Thyroid gland (tissue), 4 donors: ENCODE data around the gene GAPDHS. TPM values are rescaled to one million over a fixed set of nuclear protein-coding genes. Genes with fewer than 3 reads are reported as not detected.

Source experiments
- DNase-seq, 2 donors: peaks; one replicate each; pipeline ENCODE4 v3.0.0-alpha.2; 2019
- H3K27ac ChIP-seq, 3 donors: fragments of 200-600 bp; sonication (generic); 1 replicate in 2 of 3; 2 replicates in 1 of 3; pipeline ENCODE4 v1.5.1; 2016 to 2019; ENCODE audit warnings: mild to moderate bottlenecking in 1 of 3, moderate library complexity in 1 of 3
- H3K27me3 ChIP-seq: fragments of 200-600 bp; sonication (generic); one replicate; pipeline ENCODE4 v1.5.1; 2019
- H3K36me3 ChIP-seq, 2 donors: fragments of 200-600 bp; sonication (generic); one replicate each; pipeline ENCODE4 v1.5.1; 2016 to 2019
- H3K4me1 ChIP-seq, 2 donors: fragments of 200-600 bp; sonication (generic); one replicate each; pipeline ENCODE4 v1.5.1; 2017 to 2019
- H3K4me3 ChIP-seq, 3 donors: fragments of 200-600 bp; sonication (generic); replicated peaks in 1 of 3; 1 replicate in 2 of 3; 2 replicates in 1 of 3; pipeline ENCODE4 v1.5.1; 2016; ENCODE audit warnings: mild to moderate bottlenecking in 1 of 3
- H3K9me3 ChIP-seq: fragments of 200-600 bp; sonication (generic); one replicate; pipeline ENCODE4 v1.5.1; 2017
- POLR2A ChIP-seq, 2 donors: fragments of 450-650 bp; IDR thresholded peaks; one replicate each; pipeline ENCODE4 v1.6.1; 2017; ENCODE audit warnings: antibody characterized with exemption in 2 of 2, mild to moderate bottlenecking in 2 of 2, moderate library complexity in 1 of 2
- WGBS, 2 donors: methylation state at CpG; one replicate each; pipeline ENCODE4 v1.1.5; 2017; 5-methylcytosine and 5-hydroxymethylcytosine counted together
- intact Hi-C: fragments of 100-400 bp; cut with DNase I; formaldehyde crosslinking; loops from one replicate; pipeline ENCODE4 v1.15.1; 2023
- total RNA-seq, 4 donors: library from RNA; depleted of rRNA; stranded (reverse); fragments of >200 nt; gene quantifications; one replicate each; pipeline ENCODE4 v1.2.3, GENCODE V29; 2016
- TF ChIP-seq, protein P1 (sequence below), 6 experiments: fragments of 200-600 bp in 3 of 6; fragments of 450-650 bp in 3 of 6; sonication (generic) in 3 of 6; IDR thresholded peaks; one replicate each; pipeline ENCODE4 v1.5.1; 2016 to 2019; ENCODE audit warnings: antibody characterized with exemption in 6 of 6, mild to moderate bottlenecking in 2 of 6, inconsistent platforms in 1 of 6, moderate library complexity in 1 of 6

GAPDHS gene
- total RNA-seq, 4 donors from 2014 or later, result 1.6 TPM; not detected in 3

- Histone ChIP-seq H3K4me3 (no peak overlapping the region), H3K27ac (no peak overlapping the region), H3K36me3 (peaks cover 8 to 9% of the 10 kb centered on the region in 2 donors), H3K4me1 (peaks cover 0 to 9% of the 10 kb centered on the region in 2 donors), H3K27me3 (no peaks in the 10 kb centered on the region), H3K9me3 (no peaks in the 10 kb centered on the region)
- TF ChIP-seq POLR2A (IDR thresholded peaks at IDR 0.05), result no peak
- TF ChIP-seq, protein P1, sequence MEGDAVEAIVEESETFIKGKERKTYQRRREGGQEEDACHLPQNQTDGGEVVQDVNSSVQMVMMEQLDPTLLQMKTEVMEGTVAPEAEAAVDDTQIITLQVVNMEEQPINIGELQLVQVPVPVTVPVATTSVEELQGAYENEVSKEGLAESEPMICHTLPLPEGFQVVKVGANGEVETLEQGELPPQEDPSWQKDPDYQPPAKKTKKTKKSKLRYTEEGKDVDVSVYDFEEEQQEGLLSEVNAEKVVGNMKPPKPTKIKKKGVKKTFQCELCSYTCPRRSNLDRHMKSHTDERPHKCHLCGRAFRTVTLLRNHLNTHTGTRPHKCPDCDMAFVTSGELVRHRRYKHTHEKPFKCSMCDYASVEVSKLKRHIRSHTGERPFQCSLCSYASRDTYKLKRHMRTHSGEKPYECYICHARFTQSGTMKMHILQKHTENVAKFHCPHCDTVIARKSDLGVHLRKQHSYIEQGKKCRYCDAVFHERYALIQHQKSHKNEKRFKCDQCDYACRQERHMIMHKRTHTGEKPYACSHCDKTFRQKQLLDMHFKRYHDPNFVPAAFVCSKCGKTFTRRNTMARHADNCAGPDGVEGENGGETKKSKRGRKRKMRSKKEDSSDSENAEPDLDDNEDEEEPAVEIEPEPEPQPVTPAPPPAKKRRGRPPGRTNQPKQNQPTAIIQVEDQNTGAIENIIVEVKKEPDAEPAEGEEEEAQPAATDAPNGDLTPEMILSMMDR (IDR thresholded peaks at IDR 0.05), result no peak
- 83 to 87% methylated on average over 14 of the region's 14 CpGs for WGBS, 2 donors
- DNase-seq, result no peak
- intact Hi-C loops, result no loop called here
Observed at GRCh38 chr19:35497406-35497805, 35.9 kb upstream of the GAPDHS start.

- no peak for TF ChIP-seq POLR2A (IDR thresholded peaks at IDR 0.05)
- TF ChIP-seq, protein P1 (IDR thresholded peaks at IDR 0.05), result no peak
Observed at GRCh38 chr19:35498220-35498619, 35.0 kb upstream of the GAPDHS start.

GRCh38 chr19:35498984-35499527 is 34.2 kb upstream of the GAPDHS start:
- H3K9me3 ChIP-seq, result no peaks in the 10 kb centered on the region
- peaks cover 0 to 9% of the 10 kb centered on the region in 2 donors for H3K4me1 ChIP-seq
- H3K4me3 ChIP-seq, result no peak overlapping the region
- no peak for TF ChIP-seq POLR2A (IDR thresholded peaks at IDR 0.05)
- TF ChIP-seq, protein P1 (IDR thresholded peaks at IDR 0.05), result no peak
- no peak overlapping the region for H3K27ac ChIP-seq
- intact Hi-C loops, result no loop called here
- DNase-seq, result no peak
- H3K36me3 ChIP-seq, result peaks cover 8 to 9% of the 10 kb centered on the region in 2 donors
- 73 to 82% methylated on average over 9 of the region's 9 CpGs for WGBS, 2 donors
- no peaks in the 10 kb centered on the region for H3K27me3 ChIP-seq

More at GRCh38 chr19:35498220-35498619, 35.0 kb upstream of the GAPDHS start:
- no peaks in the 10 kb centered on the region for H3K9me3 ChIP-seq
- WGBS, 2 donors, result 91% methylated on average over 3 of the region's 3 CpGs
- DNase-seq, result no peak
- H3K4me1 ChIP-seq, result peaks cover 0 to 9% of the 10 kb centered on the region in 2 donors
- H3K27ac ChIP-seq, result no peak overlapping the region
- H3K36me3 ChIP-seq, result peaks cover 8 to 9% of the 10 kb centered on the region in 2 donors
- intact Hi-C loops, result no loop called here
- H3K4me3 ChIP-seq, result no peak overlapping the region
- no peaks in the 10 kb centered on the region for H3K27me3 ChIP-seq

DNA sequence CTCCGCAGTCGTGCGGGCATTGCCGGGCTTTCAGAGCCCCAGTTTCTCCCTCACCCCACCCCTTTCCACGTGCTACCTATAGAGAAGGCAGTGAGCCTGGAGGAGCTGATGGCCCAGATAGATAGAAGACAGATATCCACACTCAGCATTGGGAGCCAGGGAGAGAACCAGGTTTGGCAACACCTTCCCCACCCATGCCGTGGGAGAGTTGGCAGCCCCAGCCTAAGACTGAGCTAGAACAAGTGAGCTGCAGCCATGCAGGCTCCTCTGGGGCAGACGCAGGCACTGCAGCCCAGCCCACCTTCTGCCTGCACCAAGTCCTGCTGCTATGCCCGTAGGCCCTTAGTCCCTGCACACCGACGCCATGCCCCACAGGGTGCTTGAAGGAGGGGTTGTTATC is 32.6 kb upstream of the GAPDHS start:
- Histone ChIP-seq H3K27me3 (no peaks in the 10 kb centered on the region), H3K4me3 (no peak overlapping the region), H3K9me3 (no peaks in the 10 kb centered on the region), H3K36me3 (peaks cover 9 to 19% of the 10 kb centered on the region in 2 donors), H3K27ac (no peak overlapping the region), H3K4me1 (peaks cover 0 to 2% of the 10 kb centered on the region in 2 donors)
- no peak for TF ChIP-seq POLR2A (IDR thresholded peaks at IDR 0.05)
- TF ChIP-seq, protein P1 (IDR thresholded peaks at IDR 0.05), result no peak
- WGBS, 2 donors, result 94 to 95% methylated on average over 7 to 10 of the region's 10 CpGs
- no peak for DNase-seq
- intact Hi-C loops, result no loop called here

DNA sequence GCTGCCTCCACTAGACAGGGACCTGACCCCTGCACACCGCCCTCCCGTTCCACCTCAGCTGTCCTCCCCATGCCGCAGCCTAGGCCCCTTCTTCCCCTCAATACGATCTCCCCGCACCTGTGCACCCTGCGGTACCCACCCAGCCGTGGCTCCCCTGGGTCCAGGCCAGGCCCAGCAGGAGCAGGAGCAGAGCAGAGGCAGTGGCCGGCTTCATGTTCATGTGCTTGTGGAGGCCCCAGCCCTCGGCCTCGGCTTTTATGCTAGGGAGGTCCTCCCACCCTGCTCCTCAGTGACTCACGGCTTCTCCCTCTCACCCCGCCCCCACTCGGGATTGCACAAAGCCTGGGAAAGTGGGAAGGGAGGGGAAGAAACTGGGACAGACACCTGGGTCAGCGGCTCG is 31.6 kb upstream of the GAPDHS start:
- Histone ChIP-seq H3K27me3 (no peaks in the 10 kb centered on the region), H3K9me3 (no peaks in the 10 kb centered on the region), H3K4me1 (no peaks in the 10 kb centered on the region), H3K27ac (no peak overlapping the region), H3K4me3 (no peak overlapping the region), H3K36me3 (peaks cover 9 to 19% of the 10 kb centered on the region in 2 donors)
- TF ChIP-seq, protein P1 (IDR thresholded peaks at IDR 0.05), result no peak
- no peak for TF ChIP-seq POLR2A (IDR thresholded peaks at IDR 0.05)
- DNase-seq, result no peak
- intact Hi-C loops, result no loop called here
- WGBS, 2 donors, result 83 to 84% methylated on average over 13 to 14 of the region's 15 CpGs
